ELR (cell line): ENCODE measurements around the gene FOXE1.

Source experiments
- DNase-seq: peaks from one replicate; pipeline ENCODE4 v3.0.0-alpha.2; 2015; ENCODE audit warnings: low read depth

FOXE1 gene

DNA sequence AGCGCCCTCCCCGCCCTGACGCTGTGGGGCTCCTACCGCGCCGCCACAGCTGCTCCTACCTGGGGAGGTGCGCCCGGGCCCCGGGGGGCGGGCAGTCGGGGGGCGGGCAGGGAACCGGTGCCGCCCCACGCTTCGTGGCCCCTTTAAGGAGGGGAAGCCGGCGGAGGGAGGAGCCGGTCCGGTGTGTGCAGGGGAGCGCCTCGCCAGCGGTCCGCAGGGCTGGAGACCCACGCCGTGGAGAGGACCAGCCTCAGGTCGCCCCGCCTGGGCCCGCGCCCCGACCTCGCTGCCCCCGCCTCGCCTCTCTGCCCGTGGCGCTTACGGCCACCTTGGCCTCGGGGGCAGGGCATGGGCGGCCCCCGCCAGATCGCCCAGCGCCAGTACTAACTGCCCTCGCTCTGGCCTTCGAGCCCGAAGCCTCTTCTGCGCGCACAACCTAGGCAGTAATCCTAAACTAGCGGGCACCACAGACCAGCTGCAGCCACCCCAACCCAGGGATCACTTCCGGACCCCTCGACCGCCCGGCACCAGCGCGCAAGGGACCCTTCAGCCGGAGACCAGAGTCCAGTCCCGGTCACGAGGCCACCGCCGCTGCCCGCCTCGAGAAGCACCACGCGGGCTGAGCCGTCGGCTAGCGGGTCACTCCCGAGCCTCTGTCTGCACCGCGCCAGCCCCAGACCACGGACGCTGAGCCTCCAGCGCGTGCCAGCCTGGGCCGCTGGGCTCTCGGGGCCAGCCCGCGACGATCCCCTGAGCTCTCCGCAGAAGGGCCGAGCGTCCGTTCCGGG lies at the start of gene FOXE1:
TSS of gene FOXE1 (plus strand) at position 171 of the 788 bp plus-strand sequence. CDS start 689 bp downstream, outside the sequence.
- DNase-seq, result no peak

DNA sequence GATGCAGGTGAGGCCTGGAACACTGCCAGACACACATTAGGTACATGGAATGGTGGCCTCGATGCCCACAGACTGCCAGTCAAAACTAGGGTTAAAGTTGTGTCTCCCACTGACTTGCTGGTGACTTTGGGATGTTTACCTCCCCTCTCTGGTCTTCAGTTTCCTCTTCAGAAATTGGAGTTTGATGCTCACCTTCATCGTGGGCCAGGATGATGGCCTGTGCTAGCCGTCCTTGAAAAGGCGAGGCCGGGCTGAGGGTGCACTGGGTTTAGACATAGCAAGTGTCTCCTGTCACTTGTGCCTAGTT lies 49.0 kb upstream of the FOXE1 start:
- no peak for DNase-seq

DNA sequence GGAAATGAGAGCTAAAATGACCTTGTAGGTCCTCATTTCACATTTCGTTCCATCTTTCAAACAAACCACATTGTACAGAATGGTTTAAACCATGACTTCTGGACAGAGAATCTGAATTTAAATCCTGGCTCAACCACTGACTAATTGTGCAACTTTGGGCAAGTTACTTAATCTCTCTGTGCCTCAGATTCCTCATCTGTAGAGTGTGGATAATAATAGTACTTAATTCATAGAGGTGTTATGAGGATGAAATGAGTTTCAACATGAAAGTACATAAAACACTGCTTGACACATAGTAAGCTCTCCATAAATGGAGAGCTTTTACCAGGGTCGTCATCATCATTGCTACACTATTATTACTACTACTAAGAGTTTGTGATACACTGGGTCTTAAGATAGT lies 46.3 kb upstream of the FOXE1 start:
- no peak for DNase-seq

DNA sequence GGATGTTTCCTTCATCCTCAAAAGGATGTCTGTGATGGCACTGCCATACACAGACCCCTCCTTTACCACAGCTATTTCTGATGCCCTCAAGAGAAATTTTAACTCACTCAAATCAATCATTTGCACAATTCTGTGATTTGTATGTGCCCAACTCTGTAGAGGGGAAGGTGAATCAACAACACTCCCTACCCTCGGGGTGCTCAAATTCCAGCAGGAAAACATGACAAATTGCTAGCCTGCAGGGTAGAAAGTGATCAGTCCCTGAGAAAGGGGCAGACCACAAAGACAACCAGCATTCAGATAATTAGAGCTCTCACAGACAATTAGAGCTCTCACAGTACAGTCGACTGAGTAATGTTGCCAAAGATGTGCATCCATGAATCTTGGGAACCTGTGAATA lies 45.3 kb upstream of the FOXE1 start:
- peak; percentile 45 for DNase-seq

DNA sequence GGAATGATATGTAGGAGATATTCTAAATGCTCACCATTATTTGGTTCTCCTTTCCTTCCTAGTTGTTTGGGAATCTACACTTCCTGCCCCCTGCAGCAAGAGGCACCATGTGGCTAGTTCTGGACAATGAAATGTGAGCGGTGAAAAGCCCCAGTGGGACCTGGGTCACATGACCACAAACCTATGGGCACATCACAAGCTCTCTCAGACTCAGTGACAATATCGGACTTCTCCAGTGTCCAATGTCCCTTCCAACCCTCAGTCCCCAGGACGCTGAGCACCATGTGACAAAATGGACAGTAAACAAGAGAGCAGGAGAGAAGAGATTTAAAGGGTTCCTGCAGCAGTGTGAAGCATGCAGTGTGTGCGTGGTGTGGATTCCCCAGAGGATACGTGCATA lies 44.6 kb upstream of the FOXE1 start:
- DNase-seq, result no peak

DNA sequence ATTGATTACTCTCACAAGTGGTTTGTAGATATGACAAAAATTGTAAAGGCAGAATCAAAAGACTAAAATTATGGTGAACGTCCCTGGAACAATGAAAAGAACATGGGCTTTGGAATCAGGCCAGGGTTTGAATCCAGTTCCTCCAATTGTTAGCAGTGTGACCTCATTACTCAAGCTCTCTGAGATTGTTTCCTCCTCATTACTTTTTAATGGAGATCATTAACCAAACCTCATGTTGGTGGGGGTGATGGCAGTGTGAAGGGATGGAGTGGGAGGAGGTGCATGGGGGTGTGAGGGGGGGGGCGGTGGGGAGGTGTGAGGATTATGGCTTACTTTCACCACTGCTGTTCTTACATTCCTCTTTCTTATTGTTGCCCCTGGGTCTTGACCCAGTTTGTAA lies 44.1 kb upstream of the FOXE1 start:
- DNase-seq, result peak; percentile 25

DNA sequence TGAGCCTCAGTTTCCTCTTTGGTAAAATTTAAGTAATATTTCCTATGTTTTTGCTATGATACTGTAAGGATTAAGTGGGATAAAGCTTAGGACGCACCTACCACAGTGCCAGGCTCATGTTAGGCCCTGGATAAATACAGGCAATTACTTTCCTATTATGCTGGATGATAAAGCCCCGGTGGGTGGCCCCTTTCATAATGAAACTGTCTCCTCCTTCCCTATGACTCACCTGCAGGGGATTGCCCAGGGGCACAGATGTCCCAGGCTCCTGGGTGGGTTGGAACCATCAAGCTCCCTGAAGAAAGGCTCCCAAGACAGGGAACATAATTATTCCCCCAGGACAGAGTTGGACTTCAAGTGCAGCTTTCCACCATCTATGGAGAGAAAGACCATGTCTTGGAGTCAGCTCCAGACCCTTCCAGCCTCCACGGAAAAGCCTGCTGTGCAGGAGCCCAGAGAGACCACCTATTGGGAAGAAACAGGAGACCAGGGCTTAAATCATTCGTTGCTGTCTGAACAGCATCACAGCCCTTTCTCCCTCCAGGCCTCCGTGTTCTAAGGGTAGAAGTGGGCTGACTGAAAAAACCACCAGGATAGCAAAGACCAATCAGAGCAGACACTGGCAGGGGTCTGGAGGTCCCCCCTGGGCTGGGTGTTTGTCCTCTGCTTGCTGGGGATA lies 43.2 kb upstream of the FOXE1 start:
- peak; percentile 67 for DNase-seq

DNA sequence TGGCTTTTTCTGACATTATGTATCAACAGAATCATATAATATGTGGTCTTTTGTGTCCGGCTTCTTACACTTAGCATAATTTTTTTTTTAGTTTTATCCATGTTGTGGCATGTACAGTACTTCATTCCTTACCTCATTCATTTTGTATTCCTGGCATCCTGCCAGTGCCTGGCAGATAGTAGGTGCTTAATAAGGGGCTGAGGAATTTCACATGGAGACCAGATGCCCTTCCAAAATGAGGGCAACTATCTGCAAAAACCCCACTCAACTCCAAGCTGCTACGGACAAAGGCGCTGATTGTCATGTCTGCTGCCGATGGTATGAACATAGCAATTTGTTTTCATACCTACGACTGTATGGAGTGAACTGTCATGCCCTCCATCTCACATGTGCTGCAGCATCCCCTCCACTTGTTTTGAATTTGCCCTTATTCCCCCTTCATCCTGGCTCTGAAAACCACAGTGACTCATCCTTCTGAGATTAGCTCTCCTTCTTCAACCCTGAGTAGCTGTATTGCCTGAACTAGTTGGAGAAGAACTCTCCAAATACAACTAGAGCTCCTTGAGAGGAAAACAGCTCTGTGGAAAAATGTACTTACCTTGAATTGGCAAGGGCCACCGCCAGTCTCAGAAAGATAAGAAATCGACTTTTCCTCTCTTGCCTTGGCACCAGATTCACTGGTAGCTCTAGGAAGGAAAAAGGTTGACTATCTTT lies 41.3 kb upstream of the FOXE1 start:
- peak; percentile 79 for DNase-seq

DNA sequence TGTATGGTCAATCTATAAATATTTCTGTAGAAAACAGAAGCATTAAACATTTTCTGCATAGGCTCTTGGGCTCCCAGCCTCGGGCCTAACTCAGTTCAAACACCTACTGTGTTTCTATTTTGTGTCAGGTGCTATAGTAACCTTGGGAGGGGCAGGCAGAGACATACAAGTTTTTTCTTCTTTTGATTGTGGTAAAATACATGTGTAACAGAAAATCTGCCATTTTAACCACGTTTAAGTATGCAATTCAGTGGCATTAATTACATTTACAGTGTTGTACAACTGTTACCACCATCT lies 40.8 kb upstream of the FOXE1 start:
- no peak for DNase-seq

DNA sequence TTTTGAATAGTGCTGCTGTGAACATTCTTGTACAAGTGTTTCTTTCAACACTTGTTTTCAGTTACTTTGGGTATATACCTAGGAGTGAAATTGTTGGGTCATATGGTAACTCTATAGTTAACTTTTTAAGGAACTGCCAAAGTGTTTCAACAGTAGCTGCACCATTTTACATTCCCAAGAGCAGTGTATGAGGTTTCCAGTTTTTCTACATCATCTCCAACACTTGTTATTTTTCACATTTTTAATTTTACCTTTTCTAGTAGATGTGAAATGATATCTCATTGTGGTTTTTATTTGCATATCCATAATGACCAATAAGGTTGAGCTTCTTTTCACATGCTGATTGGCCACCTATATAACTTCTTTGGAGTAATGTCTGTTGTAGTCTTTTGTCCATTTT lies 40.0 kb upstream of the FOXE1 start:
- DNase-seq, result no peak

DNA sequence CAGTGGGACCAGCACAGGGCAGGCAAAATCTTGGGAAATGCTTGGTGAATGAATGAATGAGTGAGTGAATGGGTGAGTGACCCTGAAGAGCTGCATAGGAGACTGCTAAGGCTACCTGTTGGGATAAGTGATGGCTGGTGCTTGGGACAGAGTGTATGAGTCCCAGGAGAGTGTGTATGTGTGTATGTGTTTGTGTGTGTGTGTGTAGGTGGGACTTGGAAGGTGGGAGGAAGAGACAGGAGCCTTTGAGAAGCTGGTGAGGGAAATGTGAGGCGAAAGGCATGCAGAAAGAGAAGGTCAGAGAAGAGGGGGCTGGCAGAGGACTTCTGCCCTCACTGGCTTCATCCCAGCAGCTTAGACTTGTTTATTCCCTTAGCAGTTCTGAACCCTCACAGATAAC lies 33.3 kb upstream of the FOXE1 start:
- no peak for DNase-seq

DNA sequence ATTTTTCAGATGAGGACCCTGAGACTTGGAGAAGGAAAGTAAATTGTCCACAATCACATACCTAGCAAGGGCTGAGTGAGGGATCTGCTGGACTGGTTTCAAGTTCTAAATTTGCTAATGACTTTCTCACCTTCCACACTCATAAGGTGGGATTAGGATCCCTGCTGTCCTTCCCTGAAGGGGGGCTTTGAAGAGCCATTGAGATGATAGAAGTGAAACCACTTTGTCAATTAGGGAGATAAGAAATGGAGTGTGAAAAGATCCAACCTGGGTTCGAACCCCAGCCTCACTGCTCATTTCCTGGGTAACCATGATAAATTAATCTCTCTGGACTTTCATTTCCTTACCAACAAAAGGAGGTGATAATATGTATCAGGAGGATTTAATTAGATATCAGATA lies 32.7 kb upstream of the FOXE1 start:
- DNase-seq, result no peak

DNA sequence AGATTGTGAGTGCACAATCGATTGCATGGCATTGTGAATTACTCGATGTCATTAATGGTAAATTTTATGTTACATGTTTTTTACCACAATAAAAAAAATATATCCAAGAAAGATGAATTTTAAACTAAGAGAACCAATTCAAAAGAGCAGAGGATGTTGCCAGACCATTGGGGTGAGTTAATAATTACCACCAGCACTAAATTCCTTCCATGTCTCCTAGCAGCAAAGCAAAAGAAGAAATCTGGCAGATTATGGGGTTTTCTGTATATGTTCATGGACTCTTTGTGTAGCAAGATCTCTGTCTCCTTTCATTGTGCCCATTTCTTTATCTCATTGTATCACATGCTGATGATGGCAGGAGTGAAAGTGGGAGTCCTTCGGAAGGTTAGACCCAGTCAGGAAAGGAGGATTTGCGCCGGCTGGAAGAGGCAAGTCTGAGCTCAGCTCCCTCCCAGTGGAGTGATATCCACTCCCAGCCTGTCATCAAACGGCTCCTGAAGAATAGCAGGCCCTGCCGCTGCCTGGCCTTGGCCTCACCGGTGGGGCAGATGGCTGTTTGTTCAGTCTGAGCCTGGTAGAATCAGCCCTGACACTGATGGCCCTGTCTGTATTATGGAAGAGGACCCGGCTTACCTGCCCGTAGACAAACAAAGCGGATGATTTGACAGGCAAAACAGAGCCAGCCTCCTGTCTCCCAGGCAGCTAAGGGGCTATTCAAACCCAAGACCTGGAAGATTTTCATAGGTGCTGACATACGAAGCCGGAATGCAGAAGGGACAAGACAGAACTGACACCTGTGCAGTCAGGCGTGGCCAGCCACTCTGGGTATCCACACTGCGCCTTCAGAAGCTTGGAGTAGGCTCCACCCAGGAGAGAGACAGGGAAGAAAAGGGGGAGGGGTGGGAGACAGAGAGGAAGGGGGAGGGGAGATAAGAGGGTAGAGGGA lies 21.9 kb upstream of the FOXE1 start:
- DNase-seq, result no peak

DNA sequence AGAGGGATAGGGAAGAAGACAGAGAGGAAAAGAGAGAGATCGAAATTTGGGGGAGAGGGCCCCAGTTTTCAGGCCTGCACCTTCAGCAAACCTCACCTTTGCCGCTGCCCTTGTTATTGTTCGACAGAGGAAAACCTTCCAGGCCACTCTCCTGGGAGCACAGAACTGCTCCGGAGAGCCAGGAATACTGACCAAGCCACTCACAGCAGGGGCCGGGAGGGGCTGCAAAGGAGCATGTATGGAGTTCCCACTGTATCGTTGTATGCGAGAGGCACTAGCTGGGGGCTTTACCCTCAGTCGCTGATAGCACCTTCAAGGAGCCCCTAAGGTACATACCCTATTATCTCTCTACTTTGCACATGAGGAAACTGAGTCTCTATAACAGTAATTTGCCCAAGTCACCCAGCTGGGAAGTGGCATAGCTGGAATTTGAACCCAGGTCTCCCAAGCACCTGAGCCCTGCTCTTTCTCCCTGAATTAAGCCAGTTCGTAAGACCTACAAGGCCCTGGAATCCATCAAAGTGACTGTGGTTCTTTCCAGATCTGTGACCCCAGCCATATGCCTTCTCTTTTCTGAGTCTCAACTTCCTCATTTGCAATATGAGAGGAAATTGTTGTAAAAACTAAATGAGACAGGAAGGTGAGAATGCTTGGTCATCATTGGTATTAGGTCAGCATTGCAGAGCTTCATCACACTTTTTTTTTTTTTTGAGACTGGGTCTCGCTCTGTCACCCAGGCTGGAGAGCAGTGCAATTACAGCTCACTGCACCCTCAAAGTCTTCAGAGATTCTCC lies 21.0 kb upstream of the FOXE1 start:
- DNase-seq, result no peak

DNA sequence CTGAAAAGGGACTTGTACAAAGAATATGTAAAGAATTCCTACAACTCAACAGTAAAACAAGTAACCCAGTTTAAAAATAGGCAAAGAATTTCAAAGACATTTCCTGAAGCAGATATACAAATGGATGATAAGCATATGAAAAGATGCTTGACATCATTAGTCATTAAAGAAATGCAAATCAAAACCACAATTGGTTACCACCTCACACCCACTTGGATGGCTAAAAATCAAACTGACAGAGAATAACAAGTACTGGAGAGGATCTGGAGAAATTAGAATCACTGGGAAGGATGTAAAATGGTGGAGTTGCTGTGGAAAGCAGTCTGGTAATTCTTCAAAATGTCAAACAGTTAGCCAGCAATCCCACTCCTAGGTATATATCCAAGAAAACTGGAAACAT lies 12.5 kb upstream of the FOXE1 start:
- peak; percentile 79 for DNase-seq

DNA sequence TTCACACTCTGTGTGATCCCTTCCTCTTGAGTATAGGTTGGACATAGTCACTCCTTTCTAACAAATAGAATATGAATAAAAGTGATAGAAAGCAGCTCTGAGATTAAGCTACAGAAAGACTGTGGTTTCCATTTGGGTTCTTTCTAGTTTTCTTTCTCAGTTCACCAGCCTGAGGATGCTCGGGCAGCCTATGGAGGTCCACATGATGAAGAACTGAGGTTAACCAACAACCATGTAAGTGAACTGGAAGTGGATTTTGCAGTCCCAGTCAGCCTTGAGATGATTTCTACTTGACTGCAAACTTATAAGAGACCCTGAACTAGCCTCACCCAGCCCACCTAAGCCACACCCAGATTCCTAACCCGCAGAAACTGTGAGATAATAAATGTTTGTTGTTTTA lies 10.1 kb upstream of the FOXE1 start:
- no peak for DNase-seq

DNA sequence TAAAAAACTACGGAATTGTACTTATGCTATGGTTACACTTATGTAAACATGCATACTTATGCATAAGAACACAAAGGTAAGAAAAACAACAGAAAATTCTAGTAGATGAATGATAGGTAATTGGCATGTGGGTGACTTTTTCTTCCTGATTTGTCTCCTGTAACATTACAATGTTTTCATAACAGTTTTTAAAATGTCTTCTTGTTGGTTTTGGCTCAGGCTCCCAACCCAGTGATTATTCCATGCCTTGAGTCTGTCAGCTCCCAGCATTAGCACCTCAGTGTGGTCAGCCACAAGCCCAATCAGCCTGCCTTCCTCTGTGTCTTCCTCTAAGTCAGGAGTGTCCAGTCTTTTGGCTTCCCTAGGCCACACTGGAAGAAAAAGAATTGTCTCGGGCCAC lies 7.9 kb upstream of the FOXE1 start:
- no peak for DNase-seq

DNA sequence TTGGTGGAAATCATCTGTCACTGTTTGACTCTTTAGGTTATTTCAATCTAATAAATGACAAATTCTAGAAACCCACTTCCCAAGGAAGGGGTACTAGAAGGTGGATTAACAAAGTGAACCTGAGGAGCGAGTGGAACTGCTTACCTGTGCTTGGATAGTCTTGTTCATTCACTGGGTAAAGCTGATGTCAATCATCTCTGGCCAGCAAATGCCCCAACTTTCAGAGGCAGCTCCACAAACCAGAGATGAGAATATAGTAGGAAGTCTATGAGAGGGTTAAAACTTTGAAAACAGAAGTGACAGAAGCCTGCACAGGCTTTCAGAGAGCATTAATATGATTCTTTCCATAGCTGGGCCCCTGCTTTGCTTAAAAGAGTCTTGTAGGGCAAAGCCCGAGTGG lies 7.3 kb upstream of the FOXE1 start:
- DNase-seq, result no peak

DNA sequence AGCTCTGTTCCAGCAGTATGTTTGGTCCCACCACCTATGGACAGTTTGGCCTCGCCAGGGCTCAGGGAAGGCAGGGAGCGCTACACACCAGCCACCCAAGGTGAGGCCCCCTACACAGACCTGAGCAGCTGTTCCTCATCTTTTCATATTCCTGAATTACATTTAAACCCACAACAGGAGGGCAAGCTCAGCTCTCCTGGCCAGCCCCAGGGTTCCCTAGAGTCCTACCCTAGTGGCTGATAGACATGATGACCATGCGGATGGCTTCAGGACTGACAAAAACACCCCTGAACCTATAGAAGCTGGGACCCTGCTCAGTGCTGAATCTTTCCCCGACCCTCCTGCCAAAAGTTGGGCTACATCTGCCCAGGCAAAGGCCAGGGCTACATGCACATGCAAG lies 6.7 kb upstream of the FOXE1 start:
- DNase-seq, result no peak

DNA sequence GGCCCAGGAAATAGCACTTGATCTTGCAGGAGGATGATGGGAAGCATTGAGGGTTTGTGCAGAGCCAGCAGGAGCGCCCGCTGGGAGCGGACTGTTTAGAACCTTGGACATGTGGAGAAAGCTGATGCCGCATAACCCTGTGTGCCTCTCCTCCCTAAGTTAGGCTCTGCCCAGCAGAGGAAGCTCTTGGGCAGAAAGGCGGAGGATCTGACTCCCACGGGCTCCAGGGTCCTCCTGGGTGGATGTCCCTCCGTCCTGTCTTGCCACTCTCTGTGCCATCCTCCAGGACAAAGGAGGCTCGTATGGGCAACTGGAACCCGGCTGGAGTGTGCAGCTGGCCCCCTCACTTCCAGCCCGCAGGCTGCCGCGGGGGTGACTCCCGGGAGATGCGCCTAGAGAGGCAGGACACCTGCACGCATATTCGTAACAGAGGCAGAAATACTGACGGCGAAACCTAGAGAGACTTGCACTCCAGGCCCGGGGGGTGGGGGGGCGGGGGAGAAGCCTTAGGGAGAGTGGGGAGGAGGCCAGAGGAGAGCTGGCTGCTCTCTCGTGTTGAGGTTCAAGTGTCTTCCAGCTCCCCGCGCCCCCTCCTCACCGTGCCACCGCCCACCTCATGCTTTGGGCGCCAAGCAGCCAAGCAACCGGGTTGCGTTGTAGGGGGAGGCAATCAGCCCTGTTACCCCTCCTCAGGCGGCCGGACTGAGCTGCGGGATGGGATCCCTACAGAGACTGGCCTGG lies 5.4 kb upstream of the FOXE1 start:
- no peak for DNase-seq

DNA sequence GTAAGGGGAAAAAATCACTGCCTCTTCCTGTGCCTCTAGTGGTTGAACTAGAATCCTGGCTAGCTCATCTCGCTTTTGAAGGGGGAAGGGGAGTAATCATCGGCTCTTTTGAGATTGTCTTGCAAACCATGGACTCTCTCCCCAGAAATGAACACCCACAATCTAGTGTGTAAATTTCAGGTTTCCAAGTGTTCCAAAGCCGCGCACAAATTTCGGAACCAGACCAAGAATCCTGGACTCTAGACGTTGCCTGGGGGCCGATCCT lies 4.9 kb upstream of the FOXE1 start:
- peak; percentile 53 for DNase-seq
